H7 (cell line): Measurements from ENCODE around the gene DBX1. TPM values are rescaled to one million over a fixed set of nuclear protein-coding genes. Genes with fewer than 3 reads are reported as not detected.
"Not testable (repeated sequence)": the region's sequence is repeated elsewhere in the genome, so short reads cannot be mapped to it uniquely, and the experiment has no call there.

Source experiments
- DNase-seq: peaks from one replicate; pipeline ENCODE4 v3.0.0; 2012
- H3K27me3 ChIP-seq: 2 replicates; pipeline ENCODE4 v1.6.0; 2011; ENCODE audit warnings: mild to moderate bottlenecking, low read length; ENCODE audit not compliant: control insufficient read depth, insufficient read depth
- H3K36me3 ChIP-seq: replicated peaks from 2 replicates; pipeline ENCODE4 v1.5.1; 2011; ENCODE audit warnings: low read length; ENCODE audit not compliant: control insufficient read depth, insufficient read depth
- H3K4me3 ChIP-seq: 2 replicates; pipeline ENCODE4 v1.5.1; 2011; ENCODE audit warnings: low read depth, mild to moderate bottlenecking, control low read depth, low read length, moderate library complexity; ENCODE audit not compliant: insufficient read depth
- total RNA-seq: library from RNA; depleted of rRNA; stranded (reverse); fragments of >200 nt; shearing (Covaris generic); gene quantifications from 2 replicates; pipeline ENCODE4 v1.2.3, GENCODE V29; 2014; rRNA removed

DBX1 gene, protein sequence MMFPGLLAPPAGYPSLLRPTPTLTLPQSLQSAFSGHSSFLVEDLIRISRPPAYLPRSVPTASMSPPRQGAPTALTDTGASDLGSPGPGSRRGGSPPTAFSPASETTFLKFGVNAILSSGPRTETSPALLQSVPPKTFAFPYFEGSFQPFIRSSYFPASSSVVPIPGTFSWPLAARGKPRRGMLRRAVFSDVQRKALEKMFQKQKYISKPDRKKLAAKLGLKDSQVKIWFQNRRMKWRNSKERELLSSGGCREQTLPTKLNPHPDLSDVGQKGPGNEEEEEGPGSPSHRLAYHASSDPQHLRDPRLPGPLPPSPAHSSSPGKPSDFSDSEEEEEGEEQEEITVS
- total RNA-seq, result 0.59 and 1.8 TPM in 2 replicates

DNA sequence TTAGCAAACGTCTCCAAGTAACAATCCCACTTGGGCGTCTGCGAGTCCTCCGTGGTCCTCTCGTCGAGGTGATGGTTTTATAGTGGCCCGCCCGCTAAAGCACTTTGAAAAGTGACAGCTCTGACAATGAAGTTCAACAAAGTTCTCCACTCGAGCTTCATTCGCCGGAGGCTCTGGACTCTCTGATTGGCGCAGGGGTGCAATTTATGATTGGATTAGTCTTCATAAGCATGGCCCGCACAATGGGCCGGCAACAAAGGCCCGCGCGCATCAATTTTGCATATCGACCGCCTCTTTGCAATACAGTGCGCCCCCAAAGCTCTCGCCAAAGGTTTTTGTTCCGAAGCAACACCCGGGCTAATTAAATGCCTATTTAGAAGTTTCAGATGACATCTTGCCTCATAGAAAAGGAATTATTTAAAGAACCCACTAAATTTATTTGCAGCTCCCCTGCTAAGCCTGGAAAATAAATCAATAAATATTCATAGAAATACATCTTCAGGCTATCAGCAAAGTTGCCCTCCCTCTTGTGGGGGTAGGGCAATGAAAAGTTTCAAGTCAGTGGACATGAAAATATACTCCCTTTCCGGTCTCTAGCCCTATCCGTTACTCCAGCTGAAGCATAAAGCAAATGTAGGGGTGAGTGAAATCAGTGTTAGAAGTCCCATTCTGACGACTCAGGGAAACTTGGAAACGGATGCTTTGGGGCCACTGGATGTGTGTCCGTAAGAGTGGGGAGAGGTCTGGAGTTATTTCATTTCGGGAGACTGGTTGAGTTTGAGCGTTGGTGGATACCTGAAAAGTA, at the start of gene DBX1:
Gene DBX1 (minus strand): TSS at position 51 of the 805 bp plus-strand sequence. CDS start 151 bp downstream, outside the sequence.
- DNase-seq, result peak; percentile 18
- peaks cover 99% of the 10 kb centered on the region for H3K27me3 ChIP-seq
- H3K4me3 ChIP-seq, result peak within 1 kb of the TSS; percentile 16
- H3K36me3 ChIP-seq, result no peaks in the 10 kb centered on the region

- Histone ChIP-seq H3K27me3 (peaks cover 64% of the 10 kb centered on the region; the same call in 1 of the 2 replicates), H3K36me3 (no peaks in the 10 kb centered on the region), H3K4me3 (no peak overlapping the region; the same call in 1 of the 2 replicates)
- peak; percentile 62 for DNase-seq
Observed at GRCh38 chr11:20208622-20209111, 48.4 kb upstream of the DBX1 start.

DNA sequence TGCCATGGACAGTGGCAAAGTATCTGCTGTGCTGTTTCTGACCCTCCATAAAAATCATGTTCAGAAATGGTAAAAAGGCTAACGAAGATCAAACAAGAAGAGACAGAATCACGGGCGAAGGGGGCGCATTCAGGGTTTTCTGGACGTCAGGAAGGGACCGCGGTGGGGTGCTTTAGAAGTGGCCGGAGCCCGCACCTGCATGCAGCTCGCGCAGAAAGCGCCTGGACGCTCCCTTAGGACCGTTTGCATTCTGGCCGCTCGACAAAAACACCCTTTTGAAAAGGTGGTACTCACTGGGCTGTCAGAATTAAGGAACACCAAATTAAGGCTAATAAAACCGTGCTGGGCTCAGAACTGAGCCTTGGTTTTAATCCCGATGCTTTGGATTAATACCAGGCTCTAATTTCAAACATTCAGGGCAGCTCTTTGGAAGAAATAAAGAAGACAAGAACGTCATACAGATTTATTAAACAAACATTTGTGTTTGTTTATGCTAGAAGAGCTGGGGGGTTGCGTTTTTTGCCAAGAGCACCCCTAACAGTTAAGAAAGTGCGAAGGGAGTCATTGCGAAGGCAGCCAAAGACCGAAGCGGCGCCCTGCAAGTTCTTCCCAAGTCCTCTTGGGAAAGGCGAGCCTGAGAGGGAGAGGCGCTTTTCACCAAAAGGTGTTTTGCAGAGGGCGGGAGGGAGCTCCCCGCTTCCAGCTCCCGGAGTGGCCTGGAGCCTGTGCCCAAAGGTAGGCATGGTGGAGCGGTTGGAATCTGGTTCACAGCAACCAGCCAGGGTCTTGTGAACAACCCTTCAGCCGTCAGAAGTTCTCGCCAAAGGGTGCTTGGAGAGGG, 47.7 kb upstream of the DBX1 start:
- Histone ChIP-seq H3K27me3 (peaks cover 70% of the 10 kb centered on the region; the same call in 1 of the 2 replicates), H3K4me3 (no peak overlapping the region; the same call in 1 of the 2 replicates), H3K36me3 (no peaks in the 10 kb centered on the region)
- DNase-seq, result peak; percentile 53

DNA sequence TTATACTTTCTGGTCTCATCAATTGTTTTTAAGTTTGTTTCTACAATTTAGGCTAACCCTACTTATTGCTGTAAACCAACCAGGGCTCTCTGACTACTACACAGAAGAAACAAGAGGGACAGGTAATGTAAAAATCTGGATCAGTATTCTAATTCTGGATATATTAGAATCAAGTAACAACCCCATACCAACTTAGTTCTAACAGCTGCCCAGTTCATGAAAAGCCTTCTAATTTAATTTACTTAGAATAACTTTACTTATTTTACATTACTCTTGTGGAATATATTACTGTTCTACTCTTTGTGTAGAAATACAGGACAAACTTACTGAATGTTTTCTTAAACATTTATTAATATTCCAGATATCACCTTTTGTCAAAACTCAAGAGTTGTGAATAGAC, 45.5 kb upstream of the DBX1 start:
- H3K4me3 ChIP-seq, result no peak overlapping the region
- DNase-seq, result no peak
- peaks cover 83% of the 10 kb centered on the region; the same call in 1 of the 2 replicates for H3K27me3 ChIP-seq
- no peaks in the 10 kb centered on the region for H3K36me3 ChIP-seq

- H3K27me3 ChIP-seq, result peaks cover 82% of the 10 kb centered on the region; the same call in 1 of the 2 replicates
- DNase-seq, result no peak
- H3K4me3 ChIP-seq, result no peak overlapping the region
- no peaks in the 10 kb centered on the region for H3K36me3 ChIP-seq
Observed at GRCh38 chr11:20204681-20205080, 44.4 kb upstream of the DBX1 start.

DNA sequence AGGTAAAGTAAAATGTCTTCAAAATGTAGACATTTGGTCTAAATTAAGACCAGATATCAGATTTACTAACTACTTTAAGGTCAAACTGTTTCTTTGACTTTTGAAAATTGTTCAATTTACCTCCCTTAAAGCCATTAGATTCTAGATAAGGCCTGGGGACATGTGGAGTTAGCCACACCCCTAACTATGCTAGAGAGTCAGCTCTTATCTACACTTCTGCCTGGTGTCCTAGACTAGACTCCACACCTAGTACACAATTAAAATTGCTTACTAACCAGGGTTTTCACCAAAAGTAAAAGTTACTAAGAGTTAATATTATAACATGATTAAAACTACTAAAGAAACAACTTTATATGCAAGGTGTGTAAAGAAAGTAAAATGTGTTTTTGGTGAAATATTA, 43.6 kb upstream of the DBX1 start:
- DNase-seq, result no peak
- Histone ChIP-seq H3K36me3 (no peaks in the 10 kb centered on the region), H3K4me3 (no peak overlapping the region), H3K27me3 (peaks cover 78% of the 10 kb centered on the region; the same call in 1 of the 2 replicates)

DNA sequence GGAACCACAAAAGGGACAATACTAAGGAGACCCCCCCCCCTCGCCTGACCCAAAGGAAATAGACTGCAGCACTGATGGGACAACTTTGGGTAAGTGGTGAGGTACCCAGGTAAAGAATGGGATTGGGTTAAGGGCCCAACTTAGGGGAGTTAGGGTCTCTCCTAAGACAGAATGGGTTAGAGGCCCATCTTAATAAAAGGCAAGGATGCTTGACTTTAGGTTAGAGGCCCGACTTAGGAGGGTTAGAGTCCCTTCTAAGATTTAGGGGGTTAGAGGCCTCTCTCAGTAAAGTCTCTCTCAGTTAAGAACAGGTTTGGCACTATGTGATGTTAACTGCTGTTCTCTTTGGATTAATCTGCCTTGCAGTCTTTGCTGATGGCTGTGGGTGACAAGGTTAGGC, 41.0 kb upstream of the DBX1 start:
- H3K36me3 ChIP-seq, result no peaks in the 10 kb centered on the region
- DNase-seq, result no peak
- H3K27me3 ChIP-seq, result peaks cover 57% of the 10 kb centered on the region; the same call in 1 of the 2 replicates

DNA sequence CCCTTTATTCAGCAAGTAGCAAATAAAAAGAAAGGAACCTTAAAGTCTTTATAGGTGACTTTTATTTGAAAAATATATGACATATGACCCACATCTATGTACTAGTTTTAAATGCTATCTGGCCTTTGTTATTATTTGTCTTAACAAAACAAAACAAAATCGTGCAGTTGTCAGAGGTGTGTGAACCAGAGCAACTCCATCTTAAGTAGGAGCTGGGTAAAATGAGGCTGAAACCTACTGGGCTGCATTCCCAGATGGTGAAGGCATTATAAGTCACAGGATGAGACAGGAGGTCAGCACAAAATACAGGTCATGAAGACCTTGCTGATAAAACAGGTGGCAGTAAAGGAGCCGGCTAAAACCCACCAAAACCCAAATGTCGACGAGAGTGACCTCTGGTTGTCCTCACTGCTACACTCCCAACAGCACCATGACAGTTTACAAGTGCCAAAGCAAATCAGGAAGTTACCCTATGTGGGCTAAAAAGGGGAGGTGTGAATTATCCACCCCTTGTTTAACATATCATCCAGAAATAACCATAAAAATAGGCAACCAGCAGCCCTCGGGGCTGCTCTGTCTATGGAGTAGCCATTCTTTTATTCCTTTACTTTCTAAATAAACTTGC, 40.2 kb upstream of the DBX1 start:
- not testable (repeated sequence) for H3K4me3 ChIP-seq, DNase-seq, H3K36me3 ChIP-seq
- peaks cover 52% of the 10 kb centered on the region; the same call in 1 of the 2 replicates for H3K27me3 ChIP-seq

More for the DNA sequence above, 41.0 kb upstream of the DBX1 start:
- H3K4me3 ChIP-seq, result no peak overlapping the region

DNA sequence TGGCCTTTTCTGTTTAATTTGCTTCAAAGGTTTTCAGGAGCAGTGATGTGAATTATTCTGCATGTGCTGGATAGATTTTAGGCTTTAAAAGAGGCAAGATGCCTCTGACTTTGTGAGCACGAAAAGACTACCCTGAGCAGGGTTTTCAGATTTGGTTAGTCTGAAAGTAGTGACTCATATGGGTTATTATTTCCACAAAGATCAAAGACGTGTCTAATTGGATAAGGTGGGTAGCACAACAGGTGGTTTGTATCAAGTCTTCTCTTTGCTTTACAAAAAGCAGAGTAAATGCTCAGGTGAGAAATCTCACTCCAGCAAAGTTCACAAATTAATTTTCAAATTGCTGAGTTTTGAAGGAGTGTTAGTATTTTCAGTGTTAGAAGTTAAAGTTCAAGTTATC, 37.6 kb upstream of the DBX1 start:
- Histone ChIP-seq H3K4me3 (no peak overlapping the region), H3K27me3 (peaks cover 36% of the 10 kb centered on the region; the same call in 1 of the 2 replicates), H3K36me3 (no peaks in the 10 kb centered on the region)
- DNase-seq, result no peak

DNA sequence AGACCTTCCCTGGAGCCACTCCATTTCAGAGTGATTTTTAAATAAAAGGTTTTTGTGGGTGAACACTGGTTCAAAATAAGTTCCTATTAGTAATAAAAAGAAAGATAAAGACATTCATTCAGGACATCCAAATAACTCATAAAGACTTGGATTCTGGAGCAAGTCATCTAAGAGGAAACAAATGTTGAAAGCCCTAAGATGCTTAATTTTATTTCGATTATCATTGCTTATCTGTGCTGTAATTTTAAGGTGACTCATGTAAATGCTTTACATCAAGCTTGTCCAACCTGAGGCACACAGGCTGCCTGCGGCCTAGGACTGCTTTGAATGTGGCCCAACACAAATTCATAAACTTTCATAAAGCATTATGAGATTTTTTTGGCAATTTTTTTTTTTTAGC, 34.2 kb upstream of the DBX1 start:
- H3K27me3 ChIP-seq, result peaks cover 9% of the 10 kb centered on the region; the same call in 1 of the 2 replicates
- no peak overlapping the region for H3K4me3 ChIP-seq
- DNase-seq, result no peak
- no peaks in the 10 kb centered on the region for H3K36me3 ChIP-seq

GRCh38 chr11:20193307-20193706, 33.0 kb upstream of the DBX1 start:
- no peak for DNase-seq
- no peaks in the 10 kb centered on the region for H3K36me3 ChIP-seq
- peaks cover 6% of the 10 kb centered on the region; the same call in 1 of the 2 replicates for H3K27me3 ChIP-seq
- no peak overlapping the region for H3K4me3 ChIP-seq

DNA sequence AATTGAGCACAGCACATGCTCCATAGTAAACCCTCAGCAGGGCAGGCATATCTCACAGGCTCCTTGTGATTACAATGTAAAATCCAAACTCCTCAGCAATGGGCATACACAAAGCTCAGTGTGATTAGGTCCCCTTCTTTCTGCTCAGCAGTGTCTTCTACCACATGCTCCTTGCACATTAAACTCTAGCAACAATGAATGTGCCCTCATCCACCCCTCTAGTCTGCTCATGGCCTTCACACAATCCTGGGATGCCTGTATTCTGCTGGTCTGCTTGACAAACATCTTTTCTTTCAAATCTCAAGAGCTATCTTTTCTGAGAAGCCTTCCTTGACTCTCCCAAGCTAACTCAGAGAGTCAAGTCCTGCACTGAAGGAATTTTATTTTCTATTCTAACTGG, 32.4 kb upstream of the DBX1 start:
- Histone ChIP-seq H3K36me3 (no peaks in the 10 kb centered on the region), H3K4me3 (no peak overlapping the region), H3K27me3 (peaks cover 3% of the 10 kb centered on the region; the same call in 1 of the 2 replicates)
- DNase-seq, result no peak

- H3K36me3 ChIP-seq, result no peaks in the 10 kb centered on the region
- H3K4me3 ChIP-seq, result no peak overlapping the region
- peaks cover 3% of the 10 kb centered on the region; the same call in 1 of the 2 replicates for H3K27me3 ChIP-seq
- no peak for DNase-seq
Observed at GRCh38 chr11:20192151-20192550, 31.9 kb upstream of the DBX1 start.
